H1 (cell line): ENCODE data around the gene HPGDS. TPM values are rescaled to one million over a fixed set of nuclear protein-coding genes. Genes with fewer than 3 reads are reported as not detected.

Experiments used
- SUZ12 ChIP-seq: fragments of 200-600 bp; sonication (generic); IDR thresholded peaks from 2 replicates; pipeline ENCODE4 v1.6.1; 2012; ENCODE audit warnings: mild to moderate bottlenecking, inconsistent platforms, low read length, moderate library complexity, mixed read lengths
- polyA plus RNA-seq, 7 experiments: library from polyadenylated mRNA; depleted of rRNA in 3 of 7; stranded (reverse) in 5 of 7; unstranded in 2 of 7; fragments of >200 nt in 5 of 7; fragments of 200-250 nt in 2 of 7; gene quantifications; 1 replicate in 5 of 7; 2 replicates in 1 of 7; 4 replicates in 1 of 7; pipeline versions ENCODE4 v1.2.1 to v1.2.3, GENCODE V29; 2011 to 2013; ENCODE audit warnings: missing spikeins in 2 of 7, mixed read lengths in 2 of 7
- total RNA-seq: library from RNA; stranded (reverse); fragmentation: NEBNext Ultra II Directional; extraction: Animal tissue kit (Norgen Biotek cat#: 25700); gene quantifications from 2 replicates; pipeline ENCODE4 v1.2.1, GENCODE V29; 2021

HPGDS gene
- total and polyA plus RNA-seq, 2 of the 8 experiments (the other 6 are each of a cell fraction or from before 2014, with no cell fraction given), result not detected

GRCh38 chr4:94262163-94263016 is 80.2 kb downstream of the HPGDS start (continued):
- no peak for TF ChIP-seq SUZ12
